Neuronal stem cell (in vitro differentiated cells): ENCODE measurements around the gene FBXO42.

Experiments
- DNase-seq: peaks from one replicate; pipeline ENCODE4 v3.0.0-alpha.2; 2013; ENCODE audit warnings: low spot score
- H2AFZ ChIP-seq: one replicate; pipeline ENCODE4 v1.6.1; 2013; ENCODE audit warnings: mild to moderate bottlenecking, low read length, inconsistent platforms
- H2AK5ac ChIP-seq: 2 replicates; pipeline ENCODE4 v1.6.1; 2013; ENCODE audit warnings: low read depth, mild to moderate bottlenecking, inconsistent platforms, low read length, moderate library complexity, mixed read lengths
- H2BK120ac ChIP-seq: 2 replicates; pipeline ENCODE4 v1.6.1; 2013; ENCODE audit warnings: low read depth, mild to moderate bottlenecking, inconsistent platforms, low read length, moderate library complexity, mixed read lengths
- H2BK12ac ChIP-seq: one replicate; pipeline ENCODE4 v1.6.1; 2013; ENCODE audit warnings: low read length, inconsistent platforms
- H2BK15ac ChIP-seq: 2 replicates; pipeline ENCODE4 v1.6.1; 2013; ENCODE audit warnings: mild to moderate bottlenecking, low read length, inconsistent platforms, mixed read lengths
- H2BK5ac ChIP-seq: one replicate; pipeline ENCODE4 v1.6.1; 2013; ENCODE audit warnings: inconsistent platforms, mild to moderate bottlenecking, low read length, moderate library complexity
- H3K14ac ChIP-seq: one replicate; pipeline ENCODE4 v1.6.1; 2013; ENCODE audit warnings: low read length, inconsistent platforms
- H3K18ac ChIP-seq: 2 replicates; pipeline ENCODE4 v1.6.1; 2013; ENCODE audit warnings: low read length, inconsistent platforms
- H3K23ac ChIP-seq: 2 replicates; pipeline ENCODE4 v1.6.1; 2013; ENCODE audit warnings: low read depth, mild to moderate bottlenecking, mixed read lengths, low read length, inconsistent platforms; ENCODE audit not compliant: poor library complexity
- H3K27ac ChIP-seq: replicated peaks from 3 replicates; pipeline ENCODE4 v1.5.1; 2013; ENCODE audit warnings: low read length, inconsistent platforms
- H3K27me3 ChIP-seq, 3 experiments: 2 replicates each; pipeline ENCODE4 v1.6.1; 2013; ENCODE audit warnings: low read length in 3 of 3, mild to moderate bottlenecking in 2 of 3, inconsistent platforms in 1 of 3, low read depth in 1 of 3, mixed read lengths in 1 of 3, moderate library complexity in 1 of 3; ENCODE audit not compliant: control insufficient read depth in 3 of 3, insufficient read depth in 3 of 3
- H3K36me3 ChIP-seq, 2 donors: replicated peaks in 1 of 2; 2 replicates each; pipeline ENCODE4 v1.6.1; 2013; ENCODE audit warnings: low read length in 2 of 2; ENCODE audit not compliant: control insufficient read depth in 2 of 2, insufficient read depth in 2 of 2
- H3K4ac ChIP-seq: 2 replicates; pipeline ENCODE4 v1.6.1; 2013; ENCODE audit warnings: inconsistent platforms, mild to moderate bottlenecking, low read length, moderate library complexity
- H3K4me1 ChIP-seq, 2 donors: 1 replicate in 1 of 2; 2 replicates in 1 of 2; pipeline ENCODE4 v1.6.1; 2013; ENCODE audit warnings: low read length in 2 of 2, low read depth in 1 of 2; ENCODE audit not compliant: control insufficient read depth in 2 of 2, insufficient read depth in 1 of 2
- H3K4me2 ChIP-seq: one replicate; pipeline ENCODE4 v1.6.1; 2013; ENCODE audit warnings: mild to moderate bottlenecking, low read length, inconsistent platforms; ENCODE audit not compliant: insufficient read depth, poor library complexity, severe bottlenecking
- H3K4me3 ChIP-seq, 2 donors: 2 replicates each; pipeline ENCODE4 v1.5.1; 2013; ENCODE audit warnings: low read length in 2 of 2, mild to moderate bottlenecking in 2 of 2, inconsistent platforms in 1 of 2, moderate library complexity in 1 of 2
- H3K79me1 ChIP-seq: one replicate; pipeline ENCODE4 v1.6.1; 2013; ENCODE audit warnings: low read depth, mild to moderate bottlenecking, inconsistent platforms, low read length, moderate library complexity
- H3K9ac ChIP-seq: one replicate; pipeline ENCODE4 v1.6.1; 2013; ENCODE audit warnings: mild to moderate bottlenecking, low read depth, low read length, inconsistent platforms; ENCODE audit not compliant: poor library complexity
- H3K9me3 ChIP-seq, 2 donors: replicated peaks in 1 of 2; 2 replicates each; pipeline versions ENCODE3 to v1.6.1; 2013; ENCODE audit warnings: low read length in 2 of 2, mild to moderate bottlenecking in 2 of 2, inconsistent platforms in 1 of 2, low read depth in 1 of 2, mixed read lengths in 1 of 2, moderate library complexity in 1 of 2; ENCODE audit not compliant: control insufficient read depth in 2 of 2, insufficient read depth in 1 of 2
- H4K8ac ChIP-seq: one replicate; pipeline ENCODE4 v1.6.1; 2013; ENCODE audit warnings: low read depth, mild to moderate bottlenecking, inconsistent platforms, low read length, moderate library complexity
- H4K91ac ChIP-seq: one replicate; pipeline ENCODE4 v1.6.1; 2013; ENCODE audit warnings: low read length, low read depth, mild to moderate bottlenecking, inconsistent platforms; ENCODE audit not compliant: poor library complexity
- WGBS, 2 donors: extraction: QIAGEN DNeasy Blood & Tissue Kit; methylation state at CpG; one replicate each; pipeline ENCODE4 v1.1.7; 2013; ENCODE audit warnings: missing lambda C conversion rate in 2 of 2, mixed read lengths in 1 of 2; ENCODE audit not compliant: insufficient read length in 2 of 2, insufficient replicate concordance in 1 of 2; ENCODE audit errors: extremely low coverage in 2 of 2; 5-methylcytosine and 5-hydroxymethylcytosine counted together

Gene FBXO42

GRCh38 chr1:16243215-16243610, 109.1 kb downstream of the FBXO42 start:
- DNase-seq = no peak
- Histone ChIP-seq H3K4me1 (peaks cover 3 to 8% of the 10 kb centered on the region in 2 donors), H2BK5ac (no peak overlapping the region), H2BK12ac (no peak overlapping the region), H4K8ac (no peak overlapping the region), H2BK120ac (no peak overlapping the region), H4K91ac (no peak overlapping the region), H2AK5ac (no peak overlapping the region), H3K9me3 (no peaks in the 10 kb centered on the region), H3K79me1 (no peaks in the 10 kb centered on the region), H3K14ac (no peak overlapping the region), H3K23ac (no peak overlapping the region), H2AFZ (no peak overlapping the region), H3K36me3 (peaks cover 4 to 24% of the 10 kb centered on the region in 2 donors), H3K27me3 (no peaks in the 10 kb centered on the region), H3K18ac (no peak overlapping the region), H3K4me2 (no peak overlapping the region), H2BK15ac (no peak overlapping the region), H3K4ac (no peak overlapping the region), H3K27ac (no peak overlapping the region), H3K9ac (no peak overlapping the region), H3K4me3 (no peak overlapping the region)
- WGBS, 2 donors = no CpG with 5 or more reads among the region's 8 CpGs

DNA sequence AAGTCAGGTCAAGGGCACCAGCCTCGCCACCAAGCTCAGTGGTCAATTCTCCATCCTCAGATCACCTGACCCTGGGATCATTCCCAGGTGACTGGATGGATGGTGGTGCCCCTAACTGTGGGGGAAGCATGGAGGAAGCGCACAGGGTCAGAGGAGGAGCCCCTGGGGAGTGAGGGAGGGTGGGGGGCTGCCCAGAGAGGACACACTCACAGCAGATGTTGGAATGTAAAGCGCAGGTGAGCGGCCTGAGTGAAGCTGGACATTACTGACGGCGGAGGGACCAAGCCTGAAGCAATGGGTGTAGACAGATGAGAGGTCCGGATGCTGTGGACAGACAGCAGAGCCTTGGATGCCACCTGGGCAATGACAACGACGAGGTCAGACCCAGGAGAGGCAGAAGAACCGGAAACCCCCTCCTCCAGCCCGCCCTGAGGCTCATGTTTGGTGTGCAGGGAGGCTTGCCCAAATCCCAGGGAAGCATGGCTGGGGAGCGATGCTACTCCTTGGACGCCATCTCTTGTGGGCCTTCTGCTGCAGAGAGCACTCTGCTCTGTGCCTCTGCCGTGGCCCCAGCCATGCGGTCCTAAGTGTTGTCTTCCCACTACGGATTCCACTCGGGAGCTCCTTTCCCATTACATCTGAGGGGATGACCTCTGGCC, 109.6 kb downstream of the FBXO42 start:
- H3K27me3 ChIP-seq = no peaks in the 10 kb centered on the region
- H2BK120ac ChIP-seq = no peak overlapping the region
- no peak overlapping the region for H3K4me2 ChIP-seq
- no peak overlapping the region for H3K27ac ChIP-seq
- no peak overlapping the region for H4K91ac ChIP-seq
- H2BK15ac ChIP-seq = no peak overlapping the region
- no peak overlapping the region for H2AFZ ChIP-seq
- H3K14ac ChIP-seq = no peak overlapping the region
- WGBS, 2 donors = no CpG with 5 or more reads among the region's 17 CpGs
- no peak overlapping the region for H3K4me3 ChIP-seq
- no peak overlapping the region for H2BK5ac ChIP-seq
- peaks cover 4 to 19% of the 10 kb centered on the region in 2 donors for H3K36me3 ChIP-seq
- H3K79me1 ChIP-seq = no peaks in the 10 kb centered on the region
- no peak overlapping the region for H3K18ac ChIP-seq
- no peaks in the 10 kb centered on the region for H3K9me3 ChIP-seq
- H3K4ac ChIP-seq = no peak overlapping the region
- H3K4me1 ChIP-seq = peaks cover 3 to 8% of the 10 kb centered on the region in 2 donors
- no peak overlapping the region for H3K9ac ChIP-seq
- peak overlapping the region; percentile 78 for H2AK5ac ChIP-seq
- H2BK12ac ChIP-seq = no peak overlapping the region
- no peak overlapping the region for H3K23ac ChIP-seq
- H4K8ac ChIP-seq = no peak overlapping the region
- DNase-seq = no peak

- Histone ChIP-seq H3K4me3 (no peak overlapping the region), H3K36me3 (peaks cover 0 to 8% of the 10 kb centered on the region in 2 donors), H3K9ac (no peak overlapping the region), H3K18ac (no peak overlapping the region), H3K23ac (no peak overlapping the region), H3K14ac (no peak overlapping the region), H2BK5ac (no peak overlapping the region), H3K4me1 (peaks cover 6 to 13% of the 10 kb centered on the region in 2 donors), H2BK120ac (no peak overlapping the region), H4K8ac (no peak overlapping the region), H3K4ac (no peak overlapping the region), H3K27me3 (no peaks in the 10 kb centered on the region), H3K9me3 (no peaks in the 10 kb centered on the region), H2BK15ac (no peak overlapping the region), H2AFZ (no peak overlapping the region), H3K4me2 (no peak overlapping the region), H2BK12ac (no peak overlapping the region), H3K27ac (no peak overlapping the region), H2AK5ac (no peak overlapping the region), H4K91ac (no peak overlapping the region), H3K79me1 (no peaks in the 10 kb centered on the region)
- WGBS, 2 donors = no CpG with 5 or more reads among the region's 10 CpGs
- no peak for DNase-seq
Measured at GRCh38 chr1:16241221-16241708, 111.0 kb downstream of the FBXO42 start.

DNA sequence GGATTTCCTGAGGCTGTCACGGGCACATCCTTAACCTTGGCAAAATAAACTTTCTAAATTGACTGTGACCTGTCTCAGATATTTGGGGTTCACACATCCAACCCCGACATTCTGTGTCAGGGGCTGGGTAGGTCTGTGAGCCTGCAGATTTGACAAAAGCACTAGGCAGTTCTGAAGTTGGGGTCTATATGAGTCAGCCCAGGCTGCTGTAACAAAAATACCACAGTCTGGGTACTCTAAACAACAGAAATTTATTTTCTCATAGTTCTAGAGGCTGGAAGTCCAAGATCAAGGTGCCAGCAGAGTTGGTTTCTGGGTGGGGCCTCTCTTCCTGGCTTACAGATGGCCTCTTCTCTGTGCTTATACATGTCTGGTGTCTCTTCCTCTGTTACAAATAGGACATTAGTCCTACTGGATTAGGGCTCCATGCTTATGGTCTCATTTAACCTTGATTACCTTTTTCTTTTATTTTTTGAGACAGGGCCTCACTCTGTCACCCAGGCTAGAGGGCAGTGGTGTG, 112.2 kb downstream of the FBXO42 start:
- Histone ChIP-seq H2AFZ (no peak overlapping the region), H3K36me3 (no peaks in the 10 kb centered on the region)
- WGBS, 2 donors = no CpG with 5 or more reads among the region's 2 CpGs

More for the DNA sequence above, 112.2 kb downstream of the FBXO42 start:
- H3K14ac ChIP-seq = no peak overlapping the region
- no peak overlapping the region for H3K4me2 ChIP-seq
- no peak overlapping the region for H2BK5ac ChIP-seq
- H3K79me1 ChIP-seq = no peaks in the 10 kb centered on the region
- no peaks in the 10 kb centered on the region for H3K9me3 ChIP-seq
- no peak overlapping the region for H2BK120ac ChIP-seq
- H2BK12ac ChIP-seq = no peak overlapping the region
- H3K18ac ChIP-seq = no peak overlapping the region
- no peak overlapping the region for H4K91ac ChIP-seq
- no peaks in the 10 kb centered on the region for H3K27me3 ChIP-seq
- H3K4ac ChIP-seq = no peak overlapping the region
- no peak for DNase-seq
- no peak overlapping the region for H4K8ac ChIP-seq
- peaks cover 10 to 17% of the 10 kb centered on the region in 2 donors for H3K4me1 ChIP-seq
- no peak overlapping the region for H3K27ac ChIP-seq
- no peak overlapping the region for H2BK15ac ChIP-seq
- no peak overlapping the region for H3K9ac ChIP-seq
- H2AK5ac ChIP-seq = no peak overlapping the region
- no peak overlapping the region for H3K23ac ChIP-seq
- no peak overlapping the region for H3K4me3 ChIP-seq
